Large intestine (tissue), 3 donors: ENCODE measurements around the gene ANXA11. TPM values are rescaled to one million over a fixed set of nuclear protein-coding genes. Genes with fewer than 3 reads are reported as not detected.

Experiments used
- DNase-seq, 2 donors: peaks; one replicate each; pipeline versions ENCODE4 v3.0.0 to v3.0.0-alpha.2; 2013
- H3K27ac ChIP-seq: one replicate; pipeline ENCODE4 v1.5.1; 2013; ENCODE audit warnings: low read length
- H3K27me3 ChIP-seq: 2 replicates; pipeline ENCODE4 v1.6.1; 2013; ENCODE audit warnings: low read length; ENCODE audit not compliant: control insufficient read depth, insufficient read depth
- H3K36me3 ChIP-seq: 2 replicates; pipeline ENCODE4 v1.6.1; 2013; ENCODE audit warnings: low read length; ENCODE audit not compliant: control insufficient read depth, insufficient read depth
- H3K4me1 ChIP-seq: one replicate; pipeline ENCODE4 v1.6.1; 2013; ENCODE audit warnings: low read length; ENCODE audit not compliant: control insufficient read depth, insufficient read depth
- H3K4me3 ChIP-seq: one replicate; pipeline ENCODE4 v1.5.1; 2013; ENCODE audit warnings: low read length
- H3K9me3 ChIP-seq: one replicate; pipeline ENCODE4 v1.6.1; 2013; ENCODE audit warnings: mild to moderate bottlenecking, low read depth, low read length, moderate library complexity; ENCODE audit not compliant: control insufficient read depth
- WGBS: methylation state at CpG from one replicate; pipeline ENCODE4 v1.1.5; 2013; ENCODE audit warnings: low lambda C conversion rate; ENCODE audit not compliant: insufficient coverage; 5-methylcytosine and 5-hydroxymethylcytosine counted together
- polyA plus RNA-seq: library from polyadenylated mRNA; unstranded; fragments of 120-200 nt; gene quantifications from one replicate; pipeline ENCODE4 v1.2.1, GENCODE V29; 2013

The ANXA11 gene
- polyA plus RNA-seq, 1 donor = 101 TPM

GRCh38 chr10:80157561-80157960 is 47.8 kb downstream of the ANXA11 start:
- no peak for DNase-seq
- peaks cover 95% of the 10 kb centered on the region for H3K36me3 ChIP-seq
- no peak overlapping the region for H3K4me3 ChIP-seq
- H3K9me3 ChIP-seq = no peaks in the 10 kb centered on the region
- WGBS = no CpG with 5 or more reads among the region's 14 CpGs
- H3K4me1 ChIP-seq = no peaks in the 10 kb centered on the region
- H3K27ac ChIP-seq = no peak overlapping the region
- no peaks in the 10 kb centered on the region for H3K27me3 ChIP-seq

GRCh38 chr10:80156216-80156615 is 49.1 kb downstream of the ANXA11 start:
- Histone ChIP-seq H3K27ac (no peak overlapping the region), H3K4me3 (no peak overlapping the region), H3K36me3 (peaks cover 95% of the 10 kb centered on the region), H3K27me3 (no peaks in the 10 kb centered on the region), H3K4me1 (no peaks in the 10 kb centered on the region), H3K9me3 (no peaks in the 10 kb centered on the region)
- no peak for DNase-seq
- no CpG with 5 or more reads among the region's 5 CpGs for WGBS

GRCh38 chr10:80155696-80156215 is 49.6 kb downstream of the ANXA11 start:
- DNase-seq = no peak
- no CpG with 5 or more reads among the region's 8 CpGs for WGBS
- H3K27me3 ChIP-seq = no peaks in the 10 kb centered on the region
- H3K4me1 ChIP-seq = no peaks in the 10 kb centered on the region
- no peaks in the 10 kb centered on the region for H3K9me3 ChIP-seq
- no peak overlapping the region for H3K4me3 ChIP-seq
- H3K36me3 ChIP-seq = peaks cover 95% of the 10 kb centered on the region
- H3K27ac ChIP-seq = no peak overlapping the region

GRCh38 chr10:80154978-80155695 is 50.2 kb downstream of the ANXA11 start:
- Histone ChIP-seq H3K36me3 (peaks cover 96% of the 10 kb centered on the region), H3K4me3 (no peak overlapping the region), H3K9me3 (no peaks in the 10 kb centered on the region), H3K27me3 (no peaks in the 10 kb centered on the region), H3K4me1 (no peaks in the 10 kb centered on the region), H3K27ac (no peak overlapping the region)
- DNase-seq = no peak
- WGBS = 89% methylated on average over 1 of the region's 10 CpGs

- H3K4me3 ChIP-seq = no peak overlapping the region
- no peak overlapping the region for H3K27ac ChIP-seq
- H3K9me3 ChIP-seq = peaks cover 3% of the 10 kb centered on the region
- no CpG with 5 or more reads among the region's 5 CpGs for WGBS
- H3K36me3 ChIP-seq = peaks cover 95% of the 10 kb centered on the region
- H3K4me1 ChIP-seq = no peaks in the 10 kb centered on the region
- no peak for DNase-seq
- no peaks in the 10 kb centered on the region for H3K27me3 ChIP-seq
Observed at GRCh38 chr10:80154626-80154977, 50.7 kb downstream of the ANXA11 start.

GRCh38 chr10:80153460-80153859 is 51.9 kb downstream of the ANXA11 start:
- DNase-seq = no peak
- peaks cover 84% of the 10 kb centered on the region for H3K36me3 ChIP-seq

GRCh38 chr10:80152820-80153219 is 52.5 kb downstream of the ANXA11 start:
- Histone ChIP-seq H3K36me3 (peaks cover 81% of the 10 kb centered on the region), H3K4me3 (no peak overlapping the region), H3K4me1 (no peaks in the 10 kb centered on the region), H3K27me3 (no peaks in the 10 kb centered on the region), H3K9me3 (peaks cover 3% of the 10 kb centered on the region), H3K27ac (no peak overlapping the region)
- no peak for DNase-seq
- no CpG with 5 or more reads among the region's 6 CpGs for WGBS

More at GRCh38 chr10:80153460-80153859, 51.9 kb downstream of the ANXA11 start:
- no CpG with 5 or more reads among the region's 3 CpGs for WGBS
- Histone ChIP-seq H3K27ac (no peak overlapping the region), H3K4me3 (no peak overlapping the region), H3K4me1 (no peaks in the 10 kb centered on the region), H3K27me3 (no peaks in the 10 kb centered on the region), H3K9me3 (peaks cover 3% of the 10 kb centered on the region)

- 100% methylated on average over 1 of the region's 2 CpGs for WGBS
- Histone ChIP-seq H3K4me3 (no peak overlapping the region), H3K9me3 (peaks cover 3% of the 10 kb centered on the region), H3K27me3 (no peaks in the 10 kb centered on the region), H3K36me3 (peaks cover 57% of the 10 kb centered on the region), H3K27ac (no peak overlapping the region), H3K4me1 (no peaks in the 10 kb centered on the region)
- DNase-seq = no peak
Observed at GRCh38 chr10:80150172-80150571, 55.2 kb downstream of the ANXA11 start.

GRCh38 chr10:80149123-80149522 is 56.2 kb downstream of the ANXA11 start:
- H3K4me3 ChIP-seq = no peak overlapping the region
- WGBS = 80% methylated on average over 1 of the region's 2 CpGs
- H3K4me1 ChIP-seq = peaks cover 5% of the 10 kb centered on the region
- no peak for DNase-seq
- H3K36me3 ChIP-seq = peaks cover 47% of the 10 kb centered on the region
- no peak overlapping the region for H3K27ac ChIP-seq
- no peaks in the 10 kb centered on the region for H3K27me3 ChIP-seq
- peaks cover 3% of the 10 kb centered on the region for H3K9me3 ChIP-seq

- DNase-seq = no peak
- no CpG with 5 or more reads among the region's 5 CpGs for WGBS
Observed at GRCh38 chr10:80148166-80148805, 57.1 kb downstream of the ANXA11 start.

More at GRCh38 chr10:80148166-80148805, 57.1 kb downstream of the ANXA11 start:
- H3K4me3 ChIP-seq = no peak overlapping the region
- no peaks in the 10 kb centered on the region for H3K27me3 ChIP-seq
- peaks cover 41% of the 10 kb centered on the region for H3K36me3 ChIP-seq
- peaks cover 8% of the 10 kb centered on the region for H3K4me1 ChIP-seq
- H3K27ac ChIP-seq = no peak overlapping the region
- peaks cover 3% of the 10 kb centered on the region for H3K9me3 ChIP-seq
